Amygdala (tissue), 56 donors: Measurements from ENCODE around the gene ZFP36L2.
A peak's percentile ranks its signal among the peaks of the same experiment; 100 is the strongest.

ENCODE experiments used
- DNase-seq, 56 donors: peaks; one replicate each; lab custom pipeline; 2025; lab: John Stamatoyannopoulos, UW

Gene ZFP36L2

DNA sequence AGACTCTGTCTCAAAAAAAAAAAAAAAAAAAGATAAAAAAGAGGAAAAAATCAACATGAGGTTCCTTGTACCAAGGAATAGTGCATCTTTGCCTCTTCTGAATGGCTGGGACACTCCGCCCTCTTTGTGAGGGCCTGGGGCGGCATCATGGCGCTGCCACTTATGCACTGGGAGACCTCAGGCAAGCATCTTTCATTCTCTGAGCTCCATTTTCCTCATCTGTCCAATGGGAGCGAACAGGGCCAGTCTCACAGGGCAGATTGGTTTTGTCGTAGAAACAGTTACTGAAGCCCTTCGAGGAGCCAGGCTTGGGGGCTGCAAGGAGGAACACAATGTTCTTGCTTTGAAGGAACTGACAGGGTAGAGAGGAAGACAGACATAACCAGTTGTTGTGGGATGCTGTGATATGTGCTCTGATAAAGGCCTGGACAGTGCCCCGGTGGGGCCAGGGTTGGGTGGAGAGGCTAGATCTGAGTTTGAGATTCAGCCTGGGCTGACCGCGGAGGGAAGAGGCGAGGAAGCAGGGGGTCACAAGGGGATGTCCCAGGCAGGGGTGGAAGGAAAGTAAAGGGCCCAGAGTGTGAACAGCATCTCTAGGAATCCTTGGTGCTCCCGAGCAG, 14.1 kb downstream of the ZFP36L2 start:
- DNase-seq = no peak

DNA sequence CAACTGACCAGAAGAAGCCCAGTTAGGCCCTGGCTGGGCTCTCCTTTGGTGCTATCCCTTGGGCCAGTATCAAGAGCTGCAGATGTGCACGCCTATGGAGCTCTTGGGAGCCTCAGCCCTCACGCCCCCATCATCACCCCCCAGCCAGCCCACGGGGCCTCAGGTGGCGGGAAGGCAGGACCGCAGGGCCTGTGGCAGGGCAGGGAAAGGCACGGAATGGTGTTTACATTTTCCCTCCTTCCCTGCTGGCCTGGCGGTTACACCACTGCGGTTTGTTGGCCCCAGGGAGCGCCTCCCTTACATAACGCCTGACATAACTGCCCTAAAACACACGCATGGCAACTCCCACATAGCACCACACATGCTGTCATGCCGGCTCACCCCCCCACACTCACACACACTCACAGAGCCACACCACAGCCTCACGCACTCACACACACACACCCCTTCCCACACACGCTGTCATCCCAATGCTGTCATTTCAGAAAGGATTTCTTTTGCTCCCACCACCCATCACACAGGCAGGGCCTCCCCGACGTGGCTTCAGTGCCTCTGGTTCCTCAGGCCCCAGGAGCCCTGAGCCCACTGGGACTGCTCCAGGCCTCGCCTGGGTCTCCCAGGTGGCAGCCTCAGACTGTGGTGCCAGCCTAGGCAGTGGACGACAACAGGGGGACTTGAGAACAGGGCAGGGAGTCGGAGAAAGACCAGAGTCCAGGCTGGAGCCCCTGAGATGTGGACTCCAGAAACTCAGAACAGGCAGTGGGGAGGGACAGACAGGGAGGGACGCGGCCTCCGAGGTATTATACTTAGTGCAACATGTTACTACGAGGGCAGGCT, 15.7 kb downstream of the ZFP36L2 start:
- DNase-seq = peak in 5 of 56 donors; percentile 8 to 31 (median 17)

DNA sequence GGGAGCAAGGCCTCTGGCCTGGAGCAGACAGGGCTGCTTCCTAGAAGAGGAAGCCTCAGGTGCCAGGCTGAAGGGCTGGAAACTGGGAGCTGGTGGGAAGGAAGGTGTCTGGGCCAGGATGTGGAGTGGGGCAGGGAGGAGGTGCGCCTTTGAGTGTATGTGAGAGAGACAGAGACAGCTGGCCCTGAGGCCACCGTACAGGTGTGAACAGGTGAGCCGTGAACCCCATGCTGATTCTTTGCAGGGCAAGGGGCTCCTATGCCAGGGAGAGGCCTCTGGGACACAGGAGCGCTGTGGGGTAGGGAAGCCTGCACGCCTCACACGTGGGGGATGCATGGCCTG, 16.3 kb downstream of the ZFP36L2 start:
- no peak for DNase-seq

DNA sequence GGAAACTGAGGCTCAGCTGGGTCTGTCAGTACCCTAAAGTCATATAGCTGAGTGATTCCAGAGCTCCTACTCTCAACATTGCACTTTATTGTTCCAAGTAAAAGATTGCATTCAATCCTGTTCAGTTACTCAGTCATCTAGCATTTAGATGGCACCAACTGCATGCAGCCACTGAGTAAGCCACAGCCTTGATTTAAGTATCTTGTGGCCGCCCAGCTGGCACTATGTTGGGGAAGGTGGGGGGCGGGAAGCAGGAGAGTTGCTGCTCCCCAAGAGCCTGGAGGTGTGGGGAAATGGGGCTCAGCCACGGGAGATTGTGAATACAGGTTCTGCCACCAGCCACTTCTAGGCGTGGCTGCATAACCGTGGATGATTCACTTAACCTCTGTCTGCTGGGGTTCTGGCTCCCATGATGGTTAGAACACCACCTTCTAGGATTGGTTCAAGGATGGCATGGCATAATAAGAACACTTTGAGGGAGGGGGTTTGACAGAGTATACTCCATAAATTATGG, 17.1 kb downstream of the ZFP36L2 start:
- DNase-seq = no peak

- no peak for DNase-seq
Observed at GRCh38 chr2:43207553-43208300, 18.7 kb downstream of the ZFP36L2 start.

- no peak for DNase-seq
Observed at GRCh38 chr2:43206602-43207001, 19.8 kb downstream of the ZFP36L2 start.

- no peak for DNase-seq
Observed at GRCh38 chr2:43203373-43203772, 23.0 kb downstream of the ZFP36L2 start.

DNA sequence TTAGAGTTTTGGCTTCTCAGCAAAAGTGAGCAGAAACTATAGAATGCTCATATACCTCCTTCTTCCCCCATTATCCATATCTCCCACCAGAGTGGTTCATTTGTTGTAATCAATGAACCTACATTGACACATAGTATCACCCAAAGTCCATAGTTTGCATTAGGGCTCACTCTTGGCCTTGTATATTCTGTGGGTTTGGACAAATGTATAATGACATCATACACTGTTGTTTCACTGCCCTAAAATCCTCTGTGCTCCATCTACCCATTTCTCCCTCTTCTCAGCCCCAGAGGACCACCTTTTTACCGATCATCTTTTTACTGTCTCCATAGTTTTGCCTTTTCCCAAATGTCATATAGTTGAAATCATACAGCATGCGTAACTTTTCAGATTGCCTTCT, 24.1 kb downstream of the ZFP36L2 start:
- no peak for DNase-seq

DNA sequence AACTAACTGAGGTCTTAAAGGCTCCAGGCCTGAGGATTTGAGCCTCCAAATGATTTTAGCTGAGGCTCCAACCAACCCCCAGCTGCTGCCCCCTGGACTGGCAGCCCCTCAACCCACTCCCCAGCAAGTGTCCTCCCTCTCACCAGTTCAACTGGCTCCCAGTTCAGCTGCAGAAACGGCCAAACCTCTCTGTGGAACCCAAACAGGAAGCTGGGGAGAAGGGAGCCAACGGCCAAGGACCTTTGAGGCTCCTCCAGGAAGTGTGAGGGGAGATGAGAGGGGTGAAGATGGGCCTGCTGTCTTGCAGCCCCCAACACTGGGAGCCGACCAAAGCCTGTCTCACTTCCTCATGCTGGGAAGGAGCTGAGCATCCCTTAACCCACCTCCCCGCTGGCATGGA, 24.9 kb downstream of the ZFP36L2 start:
- no peak for DNase-seq

DNA sequence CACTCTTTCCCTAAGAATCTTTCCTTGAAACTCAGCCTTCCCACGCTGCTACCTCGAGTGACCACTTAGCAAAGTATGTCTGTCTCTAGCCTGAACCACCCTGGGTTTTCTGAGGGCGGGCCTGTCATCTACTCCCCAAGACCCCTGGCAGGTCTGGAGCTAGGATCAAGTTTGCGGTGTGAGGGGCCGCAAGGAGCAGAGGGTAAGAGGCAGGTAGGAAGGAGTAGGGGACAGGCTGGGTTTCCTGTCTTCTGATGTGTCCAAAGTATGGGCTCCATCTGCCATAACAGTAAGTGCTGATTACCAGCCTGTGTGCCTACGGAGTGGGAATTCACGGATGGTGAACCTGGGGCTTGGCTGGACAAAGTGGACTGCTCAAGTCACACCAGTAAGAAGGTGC, 25.4 kb downstream of the ZFP36L2 start:
- no peak for DNase-seq

GRCh38 chr2:43199492-43200488, 26.6 kb downstream of the ZFP36L2 start:
- DNase-seq = no peak

DNA sequence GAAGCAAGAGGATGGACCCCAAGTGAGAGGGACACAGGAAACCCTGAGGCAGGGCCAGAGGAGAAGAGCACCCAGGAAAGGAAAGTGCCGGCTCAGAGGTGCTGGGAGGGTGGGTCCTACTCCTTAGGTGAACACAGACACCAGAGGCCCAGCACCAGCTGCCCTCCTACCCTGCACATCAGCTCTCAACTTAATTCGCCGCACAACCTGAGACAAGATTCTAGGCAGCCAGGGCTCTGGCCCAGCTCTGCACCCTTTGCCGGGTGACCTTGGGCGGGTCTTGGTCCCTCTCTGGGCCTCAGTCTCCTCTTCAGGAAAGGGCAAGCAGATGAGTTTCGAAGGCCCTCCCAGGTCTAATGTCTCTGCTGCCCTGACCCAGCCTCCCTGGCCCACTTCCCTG, 28.1 kb downstream of the ZFP36L2 start:
- DNase-seq = no peak

DNA sequence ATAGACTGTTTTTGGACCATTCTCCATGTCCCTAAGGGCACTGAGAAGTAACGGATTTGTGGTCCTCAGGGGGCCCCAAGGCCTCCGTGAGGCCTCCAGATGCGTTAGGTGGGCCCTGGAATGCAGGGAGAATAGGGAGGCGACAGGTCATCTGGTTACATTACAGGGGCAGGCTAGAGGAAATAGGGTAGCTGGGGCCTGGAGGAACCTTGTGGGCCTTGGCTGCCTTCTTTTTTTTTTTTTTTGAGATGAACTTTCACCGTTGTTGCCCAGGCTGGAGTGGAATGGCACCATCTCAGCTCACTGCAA, 28.9 kb downstream of the ZFP36L2 start:
- DNase-seq = no peak

DNA sequence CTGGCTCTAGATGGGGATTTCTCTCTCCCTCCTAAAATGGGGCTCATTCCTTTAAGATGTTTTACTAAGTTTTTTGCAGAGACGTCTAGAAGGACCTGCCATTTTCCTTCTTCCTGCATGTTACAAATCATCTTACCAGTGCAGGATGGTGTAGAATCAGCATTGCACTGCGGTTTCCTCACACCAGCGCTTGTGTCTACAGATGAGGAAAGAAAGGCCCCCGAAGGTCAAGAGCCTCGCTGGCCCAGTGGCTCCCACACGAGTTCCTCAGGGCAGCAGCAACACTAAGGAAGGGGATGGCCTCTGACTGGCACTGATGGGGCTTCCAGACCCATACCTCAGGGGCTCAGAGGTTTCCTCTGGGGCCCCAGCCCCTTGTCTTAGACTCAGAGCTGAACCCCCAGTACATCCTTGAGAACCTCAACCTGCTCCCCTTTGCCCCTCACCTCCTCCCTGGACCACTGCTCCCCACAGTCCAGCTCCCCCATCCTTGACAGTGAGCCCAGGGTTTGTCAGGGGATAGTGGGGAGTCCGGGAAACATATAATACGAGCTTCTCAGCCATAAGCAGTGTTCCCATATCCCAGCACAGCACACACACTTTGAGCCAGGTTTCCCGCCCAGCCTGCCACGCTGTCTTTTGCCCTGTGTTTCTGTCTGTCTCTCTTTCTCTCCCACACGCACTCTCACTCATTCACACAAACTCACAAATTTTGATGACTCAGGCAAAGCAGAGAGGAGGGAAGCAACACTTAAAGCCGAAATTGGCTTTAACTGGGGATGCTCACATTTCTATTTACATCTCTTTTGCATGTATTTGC, 29.4 kb downstream of the ZFP36L2 start:
- DNase-seq = no peak

GRCh38 chr2:43194121-43194869, 32.1 kb downstream of the ZFP36L2 start:
- DNase-seq = no peak

- no peak for DNase-seq
Observed at GRCh38 chr2:43193652-43194120, 32.7 kb downstream of the ZFP36L2 start.

DNA sequence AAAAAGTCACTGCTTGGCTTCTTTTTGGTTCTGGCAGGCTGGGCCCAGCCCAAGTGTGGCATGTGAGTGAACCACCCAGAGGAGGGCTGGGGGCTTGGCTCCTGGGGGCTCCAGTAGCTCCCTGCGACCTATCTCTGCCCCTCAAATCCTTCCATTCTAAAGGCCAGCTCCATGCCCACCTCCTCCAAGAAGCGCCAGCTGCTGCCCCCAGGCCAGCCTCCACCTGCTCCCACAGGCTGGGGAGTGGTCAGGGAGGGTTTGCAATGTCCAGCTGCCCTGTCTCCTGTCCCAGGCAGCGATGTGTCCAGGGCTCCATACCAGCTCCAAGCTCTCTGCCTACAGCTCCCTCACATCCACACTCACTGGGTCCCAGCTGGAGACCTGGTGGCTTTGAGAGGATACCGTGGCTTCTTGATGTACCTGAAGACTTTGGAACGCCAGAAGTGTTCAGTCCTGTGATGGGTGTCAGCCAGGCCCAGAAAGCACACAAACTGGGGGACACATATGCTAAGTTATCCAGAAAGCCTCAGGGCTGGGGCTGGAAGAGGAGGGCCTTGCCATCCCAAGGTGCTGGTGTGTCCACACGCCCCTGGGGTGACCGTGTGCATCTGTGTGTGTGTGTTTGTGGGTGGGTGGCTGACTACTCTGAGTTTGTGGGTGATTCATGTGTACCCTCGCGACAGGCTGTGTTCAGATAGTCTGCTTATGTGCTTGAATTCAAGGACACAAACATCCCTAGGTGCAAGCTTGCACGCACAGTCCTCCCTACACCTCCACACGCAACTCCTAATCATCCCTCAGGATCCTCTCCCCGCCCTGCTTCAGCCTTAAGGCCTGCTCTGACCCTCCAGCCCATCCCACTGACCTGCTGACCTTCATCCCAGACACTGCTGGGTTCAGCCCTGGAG, 33.4 kb downstream of the ZFP36L2 start:
- no peak for DNase-seq
